ENCODE results near the gene IL16.
"Not testable (repeated sequence)": the region's sequence is repeated elsewhere in the genome, so short reads cannot be mapped to it uniquely, and the experiment has no call there.

The IL16 gene

DNA sequence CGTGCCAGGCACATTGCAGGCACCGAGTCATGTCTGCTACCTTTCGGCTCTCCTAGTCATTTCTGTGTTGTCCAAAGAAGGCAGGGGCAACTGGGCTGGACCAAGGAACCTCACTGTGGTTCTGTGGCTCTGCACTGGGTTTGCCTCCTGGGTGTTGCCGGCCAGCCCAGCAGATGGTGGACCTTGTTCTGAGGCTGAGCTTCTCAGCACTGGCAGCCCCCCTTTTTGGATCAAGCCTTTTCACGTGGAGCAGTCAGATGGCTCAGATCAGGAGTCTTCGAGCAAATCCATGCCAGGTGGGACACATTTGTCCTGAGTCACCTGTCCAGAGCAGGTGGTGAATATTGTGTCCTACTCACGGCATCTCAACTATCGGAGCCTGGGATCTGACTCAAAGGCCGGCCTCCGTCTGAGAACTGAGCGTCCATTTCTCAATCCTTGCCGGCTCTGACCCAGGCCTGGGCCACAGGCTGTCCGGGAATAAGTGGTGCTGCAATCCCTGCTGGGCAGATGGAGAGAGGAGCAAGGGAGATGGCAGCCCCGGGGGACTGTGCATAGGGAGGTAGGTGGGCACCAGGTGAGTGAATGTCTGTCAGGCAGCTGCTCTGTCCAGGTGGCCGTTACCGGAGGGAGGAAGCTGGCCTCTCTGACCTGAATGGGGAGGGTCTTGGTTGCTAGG, at the start of gene IL16:
Gene IL16 (plus strand): TSS at position 304 of the 679 bp plus-strand sequence. CDS start 28,521 bp downstream, outside the sequence.
- no peak for DNase-seq (ENCODE audit: low read depth in 2 of 2)

DNA sequence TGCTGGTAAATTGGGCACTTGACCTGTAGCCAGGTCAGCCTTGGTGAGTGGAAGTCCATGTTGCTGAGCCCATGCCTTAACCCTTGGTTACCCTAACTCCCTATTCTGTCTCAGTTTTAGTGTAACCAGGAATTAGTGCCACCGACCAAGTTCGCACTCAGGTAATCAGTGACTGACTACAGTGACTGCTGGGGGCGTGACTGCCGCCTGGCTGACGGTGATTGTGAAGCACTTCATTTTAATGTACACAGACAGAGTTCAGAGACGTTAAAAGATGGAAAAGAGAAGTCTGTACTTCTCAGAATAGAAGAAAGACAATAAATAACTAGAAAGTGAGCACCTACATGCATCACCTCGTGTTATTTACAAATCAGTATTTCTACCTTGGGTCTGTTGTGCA, 45.3 kb upstream of the IL16 start:
- DNase-seq (ENCODE audit: low read depth in 2 of 2), result no peak

DNA sequence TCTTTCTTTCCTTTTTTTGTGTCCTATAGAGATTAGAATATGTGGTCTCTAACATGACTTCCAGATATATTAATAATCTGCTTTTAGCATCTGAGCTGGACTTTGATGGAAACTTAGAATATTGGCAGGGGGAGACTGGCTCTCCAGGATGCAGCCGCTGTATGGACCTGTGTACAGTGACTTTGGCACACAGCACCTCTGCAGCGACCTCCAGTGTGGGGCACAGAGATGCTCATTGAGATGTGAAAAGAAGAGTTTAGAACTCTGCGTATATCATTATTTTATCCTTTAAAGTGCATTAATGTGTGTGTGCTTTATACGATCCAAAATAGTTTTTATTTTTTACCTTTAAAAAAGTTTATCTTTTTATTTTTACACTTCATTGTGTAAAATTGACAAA, 44.3 kb upstream of the IL16 start:
- DNase-seq (ENCODE audit: low read depth in 2 of 2), result no peak

DNA sequence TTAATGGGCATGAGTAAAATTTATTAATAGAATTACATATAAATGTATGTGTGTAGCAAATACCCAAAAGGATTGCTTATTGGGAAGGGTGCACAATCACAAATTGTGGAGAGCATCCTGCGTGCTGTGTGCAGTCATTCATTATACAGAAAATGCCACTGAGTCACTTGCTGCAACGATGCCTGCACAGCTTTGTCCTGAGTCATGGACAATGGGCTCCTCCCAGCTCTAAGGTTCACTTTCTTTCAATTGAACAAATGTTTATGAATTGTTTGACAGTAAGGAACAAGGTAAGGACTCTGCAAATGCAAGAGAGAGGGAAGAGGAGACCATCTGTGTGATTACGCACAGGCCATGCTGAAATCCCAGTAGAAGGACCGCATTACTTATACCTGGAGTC, 43.9 kb upstream of the IL16 start:
- no peak for DNase-seq (ENCODE audit: low read depth in 2 of 2)

GRCh38 chr15:81155375-81156218, 41.1 kb upstream of the IL16 start:
- DNase-seq (ENCODE audit: low read depth in 2 of 2), result no peak

GRCh38 chr15:81156324-81156723, 40.4 kb upstream of the IL16 start:
- no peak for DNase-seq (ENCODE audit: low read depth in 2 of 2)

DNA sequence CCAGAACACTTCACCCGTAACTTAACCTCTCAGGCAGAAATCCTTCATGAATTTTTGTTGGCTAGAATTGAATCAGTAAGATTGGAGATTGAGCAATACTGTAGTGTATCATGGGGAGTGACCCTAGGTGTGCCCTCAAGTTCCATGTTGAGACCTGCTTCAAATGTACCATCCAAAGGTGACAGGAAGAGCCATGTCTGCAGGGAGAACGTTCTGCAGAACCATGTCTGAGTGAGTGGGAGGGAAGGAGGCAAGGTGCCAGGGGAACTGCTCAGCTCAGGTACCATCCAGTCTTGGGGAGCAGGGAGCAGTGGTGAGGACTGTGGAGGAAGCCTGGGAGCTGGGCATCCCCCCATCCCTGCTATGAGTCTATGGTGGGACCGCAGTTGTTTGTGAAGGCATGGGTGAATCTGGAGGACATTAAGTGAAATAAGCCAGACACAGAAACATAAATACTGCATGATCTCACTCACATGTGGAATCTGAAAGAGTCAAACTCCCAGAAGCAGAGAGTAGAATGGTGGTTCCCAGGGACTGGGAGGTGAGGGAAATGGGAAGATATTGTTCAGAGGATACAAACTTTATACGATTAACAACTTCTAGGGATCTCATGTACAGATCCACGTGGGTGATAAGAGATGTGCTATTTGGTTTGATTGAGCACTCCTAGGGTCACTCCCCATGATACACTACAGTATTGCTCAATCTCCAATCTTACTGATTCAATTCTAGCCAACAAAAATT, 39.3 kb upstream of the IL16 start:
- no peak for DNase-seq (ENCODE audit: low read depth in 2 of 2)

DNA sequence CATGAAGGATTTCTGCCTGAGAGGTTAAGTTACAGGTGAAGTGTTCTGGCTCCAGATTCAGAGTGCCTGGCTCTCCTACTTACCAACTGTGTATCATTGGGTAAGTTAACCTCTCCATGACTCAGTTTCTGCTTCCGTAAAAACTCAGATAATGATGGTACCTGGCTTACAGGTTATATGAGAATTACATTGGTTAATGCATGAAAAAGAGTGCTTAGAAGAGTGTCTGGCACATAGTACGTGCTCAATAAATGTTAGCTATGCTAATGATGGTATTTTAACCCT, 38.8 kb upstream of the IL16 start:
- DNase-seq (ENCODE audit: low read depth in 2 of 2), result no peak

GRCh38 chr15:81158561-81158960, 38.1 kb upstream of the IL16 start:
- DNase-seq (ENCODE audit: low read depth in 2 of 2), result not testable (repeated sequence)

DNA sequence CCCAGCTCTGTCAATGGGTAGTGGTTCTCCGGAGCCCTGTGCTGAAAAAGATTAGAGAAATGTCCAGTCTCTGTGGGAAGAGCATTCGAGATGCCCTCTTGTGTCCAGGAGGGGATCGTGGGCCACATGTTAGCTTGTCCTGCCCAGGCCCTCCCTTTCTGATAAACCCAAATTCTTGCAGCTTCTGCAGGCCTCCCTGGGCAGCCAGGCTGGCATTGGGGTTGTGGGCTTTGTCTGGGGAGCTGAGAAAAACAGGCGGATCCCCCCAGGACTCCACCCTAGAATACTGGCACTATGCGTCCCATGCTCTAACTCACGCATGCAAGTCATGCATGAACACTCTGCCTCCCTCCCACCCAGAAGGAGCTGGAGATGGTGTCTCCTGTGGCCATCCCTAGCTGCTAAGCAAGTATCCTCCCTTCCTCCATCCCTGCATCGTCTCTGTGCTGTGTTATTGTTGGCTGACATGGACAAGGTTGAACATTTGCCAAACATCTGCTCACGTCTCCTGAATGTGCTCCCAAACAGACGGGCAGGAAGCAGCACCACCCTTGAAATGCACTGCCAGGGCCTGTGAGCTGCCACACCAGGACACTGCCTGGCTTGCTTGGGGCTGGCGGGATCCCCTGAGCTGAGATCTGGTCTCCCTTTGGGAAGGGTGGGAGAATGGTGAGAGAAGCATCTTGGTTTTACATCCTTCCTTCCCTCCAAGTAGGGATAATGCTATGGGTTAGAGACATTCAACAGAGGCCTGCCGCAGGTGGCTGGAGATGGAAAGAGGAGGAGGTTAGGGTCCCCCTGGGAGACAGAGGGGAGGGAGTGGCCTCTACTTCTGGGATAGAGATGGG, 36.1 kb upstream of the IL16 start:
- no peak for DNase-seq (ENCODE audit: low read depth in 2 of 2)

DNA sequence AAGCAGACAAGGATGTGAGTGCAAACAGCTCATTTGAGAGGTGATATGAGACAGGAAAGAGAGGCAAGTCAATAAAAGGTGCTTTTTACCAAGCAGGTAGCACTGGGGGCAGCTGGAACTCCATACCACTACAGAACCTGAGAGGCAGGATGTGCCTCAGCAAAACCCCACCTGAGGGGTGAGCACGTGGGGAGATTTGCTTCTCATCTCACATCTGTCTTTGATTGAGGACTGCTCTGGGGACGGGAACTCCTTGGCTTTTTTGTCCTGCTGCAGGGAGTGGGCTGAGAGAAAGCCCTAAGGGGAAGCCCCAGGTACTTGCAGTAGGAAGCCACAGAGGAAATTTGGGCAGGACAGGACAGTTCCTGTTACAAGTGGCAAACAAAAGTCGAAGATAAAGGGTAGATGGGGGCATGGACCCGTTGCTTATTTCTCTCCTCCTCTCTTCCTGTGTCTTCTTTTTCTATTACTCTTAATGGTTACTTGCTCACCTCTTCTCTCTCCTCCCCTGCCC, 35.5 kb upstream of the IL16 start:
- no peak for DNase-seq (ENCODE audit: low read depth in 2 of 2)

DNA sequence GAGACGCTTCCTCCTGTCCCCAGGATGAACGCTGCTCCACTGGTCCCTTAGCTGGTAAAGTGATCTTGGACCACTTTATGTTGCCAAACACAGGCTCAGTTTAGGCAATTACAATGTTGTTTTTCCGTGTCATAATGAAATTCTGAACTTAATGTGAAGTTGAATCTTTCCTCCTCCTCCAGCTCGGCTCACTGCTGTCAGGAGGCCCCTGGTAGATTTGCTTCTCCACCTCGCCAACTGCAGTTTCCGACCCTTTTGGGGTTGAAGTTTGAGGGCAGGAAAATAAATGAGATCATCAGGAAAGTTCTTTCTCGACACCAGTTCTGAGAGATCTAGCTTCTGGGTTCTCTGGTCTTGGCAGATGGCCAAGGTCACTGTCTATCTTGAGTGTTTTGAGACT, 34.8 kb upstream of the IL16 start:
- DNase-seq (ENCODE audit: low read depth in 2 of 2), result no peak

DNA sequence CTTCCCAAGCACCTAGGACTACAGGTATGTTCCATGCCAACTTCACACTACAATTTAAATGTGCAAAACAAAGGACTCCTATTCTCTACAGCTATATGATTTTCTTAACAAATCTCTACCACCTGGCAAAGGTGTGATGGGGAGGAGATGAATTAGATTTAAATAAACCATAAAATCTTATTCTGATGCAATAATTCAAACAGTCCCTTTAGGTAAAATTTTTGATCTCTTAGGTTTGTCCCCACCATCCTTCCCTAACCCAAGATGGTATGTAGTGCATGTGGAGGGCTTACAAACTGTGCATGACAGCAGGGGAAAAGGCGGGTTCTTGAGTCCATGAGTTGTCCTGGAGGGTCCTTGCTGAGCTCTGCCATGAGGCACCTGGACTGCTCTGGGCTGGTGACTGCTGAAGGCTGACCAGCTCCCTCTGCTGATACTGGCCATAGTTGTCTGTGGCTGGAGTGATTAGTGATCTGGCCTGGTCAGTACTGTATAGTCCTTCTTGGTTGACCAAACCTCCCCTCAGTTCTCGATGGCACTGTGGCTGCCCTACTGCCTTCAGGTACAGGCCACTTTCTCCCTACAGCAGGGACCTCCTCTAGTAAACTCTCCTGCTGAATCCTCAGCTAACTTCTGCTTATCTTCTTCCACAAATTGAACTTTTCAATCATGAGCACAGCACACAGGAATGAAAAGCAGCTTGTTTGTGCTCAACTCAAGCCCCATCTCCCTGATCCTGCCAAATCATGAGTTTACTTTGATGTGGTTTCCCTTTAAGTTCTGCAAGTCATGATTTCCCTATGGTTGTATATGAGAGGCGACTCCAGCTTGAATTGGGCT, 32.5 kb upstream of the IL16 start:
- no peak for DNase-seq (ENCODE audit: low read depth in 2 of 2)

DNA sequence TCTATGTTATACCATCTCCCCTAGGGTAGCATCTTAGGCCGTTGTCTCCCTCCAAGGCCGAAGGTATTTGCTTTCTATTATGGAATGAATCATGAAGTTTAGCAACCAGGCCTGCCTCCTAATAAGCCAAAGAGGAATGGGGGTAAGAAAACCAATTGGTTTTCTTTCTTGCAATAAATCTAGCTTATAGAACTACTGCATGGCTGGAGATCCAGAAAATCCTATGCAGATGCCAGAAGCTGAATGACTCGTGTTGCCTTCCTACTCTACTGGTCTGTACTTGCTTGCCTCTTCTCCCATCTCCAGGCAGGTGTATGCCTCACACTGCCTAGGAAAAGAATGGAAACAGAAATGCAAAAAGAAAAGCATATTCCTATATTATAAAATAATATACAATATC, 31.1 kb upstream of the IL16 start:
- no peak for DNase-seq (ENCODE audit: low read depth in 2 of 2)

DNA sequence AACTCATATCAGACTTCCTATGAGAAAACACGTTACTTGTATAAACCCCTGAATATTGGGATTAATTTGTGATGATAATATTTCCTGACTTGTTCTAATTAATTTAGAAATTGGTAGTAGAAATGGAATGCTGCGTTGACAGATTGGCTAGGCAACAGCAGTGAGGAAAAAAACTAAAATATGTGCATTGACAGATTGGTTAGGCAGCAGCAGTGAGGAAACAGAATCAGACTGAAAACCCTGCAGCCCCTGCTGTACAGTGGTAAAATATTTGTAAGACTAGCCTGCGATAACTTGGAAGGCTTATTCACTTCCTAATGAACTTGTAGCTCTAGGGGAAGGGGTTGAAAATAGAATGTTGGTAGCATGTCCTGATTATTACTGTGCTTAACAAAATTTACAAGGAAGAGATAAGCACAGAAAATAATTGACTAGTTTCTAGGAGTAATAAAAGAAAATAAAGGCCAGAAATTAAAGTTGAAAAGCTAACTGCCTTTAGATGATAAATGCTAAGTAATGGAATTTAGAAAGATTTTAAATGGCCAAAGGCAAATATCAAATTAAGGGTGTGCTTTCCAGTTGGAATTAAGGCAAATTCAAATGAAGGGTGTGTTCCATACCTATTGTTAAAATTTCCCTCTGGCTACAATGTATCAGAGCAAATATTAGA, 29.9 kb upstream of the IL16 start:
- DNase-seq (ENCODE audit: low read depth in 2 of 2), result no peak

DNA sequence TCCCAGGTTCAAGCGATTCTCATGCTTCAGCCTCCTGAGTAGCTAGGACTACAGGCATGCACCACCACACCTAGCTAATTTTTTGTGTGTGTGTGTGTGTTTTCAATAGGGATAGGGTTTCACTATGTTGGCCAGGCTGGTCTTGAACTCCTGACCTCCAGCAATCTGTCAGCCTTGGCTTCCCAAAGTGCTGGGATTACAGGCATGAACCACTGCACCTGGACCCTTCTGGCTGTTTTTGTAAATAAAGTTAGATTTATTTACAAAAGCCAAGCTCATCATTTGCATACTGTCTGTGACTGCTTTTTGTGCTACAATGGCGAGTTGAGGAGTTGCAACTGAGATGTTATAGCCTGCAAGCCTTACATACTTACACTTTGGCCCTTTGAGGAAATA, 28.6 kb upstream of the IL16 start:
- no peak for DNase-seq (ENCODE audit: low read depth in 2 of 2)

- no peak for DNase-seq (ENCODE audit: low read depth in 2 of 2)
Measured at GRCh38 chr15:81168644-81169043, 28.0 kb upstream of the IL16 start.

GRCh38 chr15:81170511-81170910, 26.2 kb upstream of the IL16 start:
- DNase-seq (ENCODE audit: low read depth in 2 of 2), result no peak

DNA sequence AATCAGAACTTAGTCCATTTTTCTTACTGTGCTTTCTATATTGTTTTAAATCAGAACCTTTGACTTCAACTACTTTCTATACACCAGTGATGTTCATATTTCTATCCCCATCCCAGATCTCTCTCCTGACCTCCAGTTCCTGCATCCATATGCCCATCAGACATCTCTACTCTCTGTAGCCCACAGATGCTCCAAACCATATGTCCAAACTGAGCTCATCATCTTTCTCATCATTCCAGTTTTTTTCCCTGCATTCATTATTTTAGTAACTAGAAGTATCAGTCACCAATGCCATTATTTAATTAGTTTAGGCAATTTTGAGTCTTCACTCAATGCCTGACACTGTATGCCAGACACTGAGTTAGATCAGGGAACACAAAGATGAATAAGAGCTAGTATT, 25.4 kb upstream of the IL16 start:
- DNase-seq (ENCODE audit: low read depth in 2 of 2), result no peak

GRCh38 chr15:81174125-81174791, 22.4 kb upstream of the IL16 start:
- DNase-seq (ENCODE audit: low read depth in 2 of 2), result no peak
